OCI-LY1 (cell line): Measurements from ENCODE around the gene SIK1.

Source experiments
- H2AFZ ChIP-seq: fragments of 200-600 bp; sonication (generic), shearing (Covaris generic); 2 replicates; pipeline ENCODE4 v1.6.0; 2014; ENCODE audit warnings: antibody characterized with exemption, mild to moderate bottlenecking, low read length
- H3F3A ChIP-seq: fragments of 200-600 bp; sonication (generic), shearing (Covaris generic); 2 replicates; pipeline ENCODE4 v1.6.0; 2014; ENCODE audit warnings: mild to moderate bottlenecking, antibody characterized with exemption, low read length, moderate library complexity; ENCODE audit not compliant: insufficient read depth
- H3K27ac ChIP-seq: fragments of 200-600 bp; sonication (generic); 2 replicates; pipeline ENCODE4 v1.5.1; 2014; ENCODE audit warnings: low read length, mixed run types, mild to moderate bottlenecking, low read depth; ENCODE audit not compliant: poor library complexity, severe bottlenecking
- H3K27me3 ChIP-seq: fragments of 200-600 bp; sonication (generic); 2 replicates; pipeline ENCODE4 v1.6.0; 2014; ENCODE audit warnings: antibody characterized with exemption, mild to moderate bottlenecking, low read length, moderate library complexity; ENCODE audit not compliant: insufficient read depth
- H3K36me3 ChIP-seq: fragments of 200-600 bp; sonication (generic); 2 replicates; pipeline ENCODE4 v1.6.1; 2014; ENCODE audit warnings: mild to moderate bottlenecking, antibody characterized with exemption, low read length, moderate library complexity, mixed read lengths; ENCODE audit not compliant: insufficient read depth
- H3K4me1 ChIP-seq: fragments of 200-600 bp; sonication (generic); 2 replicates; pipeline ENCODE4 v1.5.1; 2014; ENCODE audit warnings: mild to moderate bottlenecking, low read length, moderate library complexity; ENCODE audit not compliant: insufficient read depth, severe bottlenecking
- H3K4me2 ChIP-seq: fragments of 200-600 bp; sonication (generic), shearing (Covaris generic); 2 replicates; pipeline ENCODE4 v1.6.1; 2014; ENCODE audit warnings: low read length
- H3K4me3 ChIP-seq: fragments of 200-600 bp; sonication (generic); 2 replicates; pipeline ENCODE4 v1.5.1; 2014; ENCODE audit warnings: low read length, low read depth, mild to moderate bottlenecking, mixed read lengths; ENCODE audit not compliant: poor library complexity, severe bottlenecking
- H3K79me2 ChIP-seq: fragments of 200-600 bp; shearing (Covaris generic); 2 replicates; pipeline ENCODE4 v1.6.1; 2016; ENCODE audit warnings: mixed run types, low read length, mixed read lengths; ENCODE audit not compliant: insufficient read depth
- H3K9ac ChIP-seq: fragments of 200-600 bp; sonication (generic), shearing (Covaris generic); 2 replicates; pipeline ENCODE4 v1.6.1; 2014; ENCODE audit warnings: mild to moderate bottlenecking, low read length, mixed read lengths
- H3K9me2 ChIP-seq: fragments of 200-600 bp; sonication (generic), shearing (Covaris generic); 2 replicates; pipeline ENCODE4 v1.6.1; 2014; ENCODE audit warnings: low read depth, mild to moderate bottlenecking, low read length, mixed read lengths
- H3K9me3 ChIP-seq: fragments of 200-600 bp; shearing (Covaris generic); 2 replicates; pipeline ENCODE4 v1.6.1; 2014; ENCODE audit warnings: low read length, mixed read lengths
- H4K20me1 ChIP-seq: fragments of 200-600 bp; sonication (generic), shearing (Covaris generic); 2 replicates; pipeline ENCODE4 v1.6.0; 2016; ENCODE audit warnings: mild to moderate bottlenecking, low read length; ENCODE audit not compliant: insufficient read depth
- CTCF ChIP-seq: fragments of 200-600 bp; sonication (generic), shearing (Covaris generic); IDR thresholded peaks from 2 replicates; pipeline ENCODE4 v1.5.1; 2017; ENCODE audit warnings: mild to moderate bottlenecking, antibody characterized with exemption, low read length, moderate library complexity, mixed read lengths
- EZH2 ChIP-seq: fragments of 200-600 bp; sonication (generic), shearing (Covaris generic); IDR thresholded peaks from 2 replicates; pipeline ENCODE4 v1.8.0; 2017; ENCODE audit warnings: borderline replicate concordance, mixed run types, mild to moderate bottlenecking, antibody characterized with exemption, low read length, moderate library complexity, mixed read lengths

Gene SIK1

GRCh38 chr21:43365611-43366426 is 61.1 kb downstream of the SIK1 start:
- Histone ChIP-seq H3K36me3 (no peaks in the 10 kb centered on the region), H3K79me2 (no peaks in the 10 kb centered on the region), H3K4me3 (no peak overlapping the region), H3K9ac (no peak overlapping the region), H2AFZ (no peak overlapping the region), H3K27me3 (peaks cover 3% of the 10 kb centered on the region; the same call in 1 of the 2 replicates), H3K4me1 (peaks cover 35% of the 10 kb centered on the region), H3K4me2 (no peak overlapping the region), H3K9me2 (no peaks in the 10 kb centered on the region), H3K9me3 (no peaks in the 10 kb centered on the region), H4K20me1 (no peaks in the 10 kb centered on the region), H3F3A (no peaks in the 10 kb centered on the region), H3K27ac (no peak overlapping the region)
- TF ChIP-seq CTCF = no peak
- no peak for TF ChIP-seq EZH2

GRCh38 chr21:43364851-43365424 is 62.0 kb downstream of the SIK1 start:
- H4K20me1 ChIP-seq = no peaks in the 10 kb centered on the region
- no peak for TF ChIP-seq CTCF
- no peak for TF ChIP-seq EZH2
- H3K4me2 ChIP-seq = no peak overlapping the region
- no peaks in the 10 kb centered on the region for H3K9me2 ChIP-seq
- no peaks in the 10 kb centered on the region for H3K79me2 ChIP-seq
- H3K9ac ChIP-seq = no peak overlapping the region
- H3K36me3 ChIP-seq = no peaks in the 10 kb centered on the region
- H3F3A ChIP-seq = no peaks in the 10 kb centered on the region
- no peak overlapping the region for H3K4me3 ChIP-seq
- H3K27ac ChIP-seq = no peak overlapping the region
- H2AFZ ChIP-seq = no peak overlapping the region
- H3K4me1 ChIP-seq = peaks cover 35% of the 10 kb centered on the region
- no peaks in the 10 kb centered on the region for H3K27me3 ChIP-seq
- no peaks in the 10 kb centered on the region for H3K9me3 ChIP-seq
